ENCODE measurements around the gene MPP7.
"Not testable (repeated sequence)": the region's sequence is repeated elsewhere in the genome, so short reads cannot be mapped to it uniquely, and the experiment has no call there.

MPP7 gene

GRCh38 chr10:28302638-28303488 is at the start of gene MPP7:
TSS of gene MPP7 (minus strand) at chr10:28303064. CDS start at chr10:28238604, 64,460 bp downstream.
- DNase-seq (ENCODE audit: extremely low read depth in 1 of 2, low read depth in 1 of 2), result peak; percentile 84 to 93

- no peak for DNase-seq (ENCODE audit: extremely low read depth in 1 of 2, low read depth in 1 of 2)
These were observed 47.0 kb upstream of the MPP7 start for GRCh38 chr10:28349892-28350291.

DNA sequence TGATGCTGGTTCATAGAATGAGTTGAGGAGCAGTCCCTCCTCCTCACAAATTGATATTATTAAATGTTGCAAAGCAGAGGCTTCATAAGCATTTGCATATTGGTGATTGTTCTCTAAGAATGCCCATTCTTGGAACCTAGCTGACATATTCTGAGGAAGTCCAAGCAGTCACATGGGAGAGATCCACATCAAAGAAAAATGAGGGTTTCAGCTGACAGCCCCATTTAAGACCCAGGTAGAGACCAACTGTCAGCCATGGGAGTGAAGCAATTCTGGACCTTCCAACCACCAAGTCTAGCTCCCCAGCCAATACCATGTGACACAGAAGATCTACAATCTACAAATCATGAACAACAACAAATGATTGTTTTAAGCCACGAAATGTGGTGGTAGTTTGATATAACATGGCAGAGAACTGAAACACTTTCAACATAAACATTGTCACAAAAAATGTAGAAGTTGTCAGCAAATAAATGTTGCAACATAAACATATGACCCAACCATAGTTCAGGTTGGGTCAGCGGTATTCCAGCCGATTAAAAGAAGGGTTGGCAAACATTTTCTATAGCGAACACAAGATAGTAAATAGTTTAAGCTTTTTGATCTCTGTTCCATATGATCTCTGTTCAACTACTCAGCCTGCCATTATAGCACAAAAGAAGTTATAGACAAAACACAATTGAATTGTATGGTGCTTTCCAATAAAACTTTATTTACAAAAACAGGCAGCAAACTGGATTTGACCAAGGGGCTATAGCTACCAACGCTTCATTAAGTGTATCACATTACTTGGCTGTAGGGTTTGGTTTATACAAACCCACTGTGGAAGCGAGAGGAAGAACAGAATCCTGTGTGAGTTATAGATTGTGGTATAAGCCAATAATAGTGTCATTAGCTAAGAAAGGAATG is 41.4 kb upstream of the MPP7 start:
- DNase-seq (ENCODE audit: extremely low read depth in 1 of 2, low read depth in 1 of 2), result no peak

DNA sequence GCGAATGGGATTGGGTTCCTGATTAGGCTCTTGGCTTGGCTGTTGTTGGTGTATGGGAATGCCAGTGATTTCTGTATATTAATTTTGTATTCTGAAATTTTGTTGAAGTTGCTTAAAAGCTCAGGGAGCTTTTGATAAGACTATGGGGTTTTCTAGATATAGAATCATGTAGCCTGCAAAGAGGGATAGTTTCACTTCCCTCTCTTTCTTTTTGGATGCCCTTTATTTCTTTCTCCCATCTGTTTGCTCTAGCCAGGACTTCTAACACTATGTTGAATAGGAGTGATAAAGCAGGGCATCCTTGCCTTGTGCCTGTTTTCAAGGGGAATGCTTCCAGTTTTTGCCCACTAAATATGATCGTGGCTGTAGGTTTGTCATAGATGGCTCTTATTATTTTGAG is 40.4 kb upstream of the MPP7 start:
- DNase-seq (ENCODE audit: extremely low read depth in 1 of 2, low read depth in 1 of 2), result no peak

- not testable (repeated sequence) for DNase-seq (ENCODE audit: extremely low read depth in 1 of 2, low read depth in 1 of 2)
These were observed 38.8 kb upstream of the MPP7 start for GRCh38 chr10:28341679-28342078.

- no peak for DNase-seq (ENCODE audit: extremely low read depth in 1 of 2, low read depth in 1 of 2)
These were observed 29.9 kb upstream of the MPP7 start for GRCh38 chr10:28332726-28333125.

GRCh38 chr10:28331841-28332240 is 29.0 kb upstream of the MPP7 start:
- DNase-seq (ENCODE audit: extremely low read depth in 1 of 2, low read depth in 1 of 2), result no peak

DNA sequence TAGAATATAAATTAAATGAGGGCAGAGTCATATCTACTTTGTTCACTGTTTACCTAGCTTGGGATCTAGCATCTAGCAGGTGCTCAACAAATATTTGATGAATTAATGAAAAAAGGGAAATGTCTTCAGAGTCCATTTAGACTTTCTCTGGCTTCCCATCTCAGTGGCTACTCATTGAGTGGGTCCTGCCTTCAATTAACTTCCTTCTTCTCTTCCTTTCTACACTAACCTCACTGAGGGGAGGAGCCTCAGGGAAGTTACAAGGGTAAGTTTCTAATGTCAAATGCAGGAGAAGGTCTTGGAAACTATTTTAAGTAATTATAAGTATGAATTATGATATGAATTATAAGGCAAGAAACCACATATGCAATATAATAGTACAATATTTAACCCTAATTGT is 28.2 kb upstream of the MPP7 start:
- no peak for DNase-seq (ENCODE audit: extremely low read depth in 1 of 2, low read depth in 1 of 2)

DNA sequence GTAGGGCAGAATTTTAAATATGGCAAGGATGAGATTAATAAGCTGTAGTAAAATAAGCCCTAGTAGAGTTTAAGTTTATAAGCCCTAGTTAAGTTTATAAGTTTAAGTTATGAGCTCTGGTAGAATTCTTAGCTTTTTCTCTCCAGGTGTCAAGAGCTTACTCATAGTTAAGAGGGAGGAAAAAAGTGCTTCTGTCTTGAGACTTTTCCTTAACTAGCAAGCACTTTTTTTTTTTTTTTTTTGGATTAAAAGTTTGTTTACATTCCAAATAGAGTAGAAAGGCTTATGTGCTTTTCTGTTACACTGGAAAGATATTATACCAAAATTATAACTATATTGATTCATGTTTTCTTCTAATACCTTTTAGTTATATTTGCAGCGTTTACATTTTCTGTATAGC is 25.5 kb upstream of the MPP7 start:
- no peak for DNase-seq (ENCODE audit: extremely low read depth in 1 of 2, low read depth in 1 of 2)

DNA sequence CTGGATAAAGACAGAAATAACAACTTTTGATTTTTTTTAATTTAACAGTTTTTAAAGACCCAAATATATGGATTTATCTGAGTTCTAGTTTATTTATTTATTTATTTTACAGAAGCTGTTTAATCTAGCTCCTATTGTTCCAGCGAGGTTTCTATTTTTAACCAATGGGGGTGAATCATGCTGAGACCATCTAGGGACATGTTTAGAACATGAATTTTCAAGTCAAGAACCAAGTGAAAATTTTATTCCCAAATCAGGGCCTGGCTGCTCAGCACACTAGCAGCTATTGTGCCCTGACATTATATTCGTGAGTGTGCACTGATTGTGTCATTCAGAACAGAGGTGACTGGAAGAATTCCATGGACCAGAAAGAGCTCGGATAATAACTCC is 24.6 kb upstream of the MPP7 start:
- DNase-seq (ENCODE audit: extremely low read depth in 1 of 2, low read depth in 1 of 2), result no peak

DNA sequence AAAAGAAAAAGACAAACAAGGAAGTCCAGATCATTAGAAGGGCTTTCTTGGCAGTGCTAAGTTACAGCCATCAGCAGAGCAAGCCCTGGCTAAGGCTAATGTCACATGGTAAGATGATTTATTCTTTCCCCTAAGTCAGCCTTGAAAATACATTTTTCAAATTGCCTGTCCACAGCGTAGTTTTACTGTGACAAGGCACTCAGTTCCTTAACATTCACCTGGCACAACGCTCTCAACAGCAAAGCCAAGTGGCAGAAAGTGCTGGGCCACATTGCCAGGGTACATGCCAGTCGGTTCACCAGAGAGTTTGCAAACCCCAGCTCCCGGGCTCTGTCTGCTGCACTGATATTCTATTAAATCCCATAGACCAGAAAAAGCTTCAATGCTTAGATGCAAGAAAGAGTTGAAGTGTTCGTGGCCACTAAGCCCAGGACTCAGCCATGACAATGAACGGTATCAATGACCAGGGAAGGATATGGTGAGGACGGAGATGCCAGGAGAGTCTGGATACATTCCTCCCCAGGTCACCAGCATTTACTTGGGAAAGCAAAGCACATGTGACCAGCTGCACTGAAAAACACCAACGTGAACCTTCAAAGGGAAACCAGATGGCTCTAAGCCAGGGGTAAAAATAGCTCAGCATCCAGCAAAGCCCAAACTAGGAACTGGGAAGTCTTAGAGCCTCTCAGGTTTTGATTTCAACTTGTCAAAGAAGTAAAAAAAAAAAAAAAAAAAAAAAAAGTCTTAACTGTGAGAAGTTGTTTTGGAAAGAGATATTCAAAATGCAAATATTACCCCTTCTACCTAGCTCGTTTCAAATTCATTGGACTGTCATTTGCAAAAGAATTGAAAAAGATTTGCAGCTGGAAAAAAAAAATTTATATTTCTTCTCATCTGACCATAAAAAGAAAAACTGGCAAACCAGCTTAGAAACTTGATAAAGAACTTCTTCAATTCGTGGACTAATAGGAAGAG is 23.9 kb upstream of the MPP7 start:
- no peak for DNase-seq (ENCODE audit: extremely low read depth in 1 of 2, low read depth in 1 of 2)

DNA sequence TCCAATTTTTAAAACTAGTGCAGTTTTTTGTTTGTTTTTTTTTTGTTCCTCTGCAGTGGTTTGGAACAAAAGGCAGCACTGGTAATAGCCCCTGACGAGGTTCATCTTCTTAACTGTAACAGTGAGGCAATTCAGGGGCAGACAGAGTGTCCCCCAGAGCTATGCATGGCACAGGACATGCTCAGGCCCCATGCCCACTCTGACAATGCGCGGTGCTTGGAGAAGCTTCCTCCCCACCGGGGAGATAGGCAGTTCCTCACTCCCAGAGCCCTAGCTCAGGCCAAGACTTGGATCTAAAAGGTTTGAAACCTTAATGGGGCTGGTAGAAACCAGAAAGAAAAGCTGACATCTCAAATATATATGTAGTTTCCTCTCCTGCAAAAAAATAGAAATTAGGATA is 17.9 kb upstream of the MPP7 start:
- DNase-seq (ENCODE audit: extremely low read depth in 1 of 2, low read depth in 1 of 2), result no peak

- no peak for DNase-seq (ENCODE audit: extremely low read depth in 1 of 2, low read depth in 1 of 2)
These were observed 17.2 kb upstream of the MPP7 start for GRCh38 chr10:28320090-28320489.

DNA sequence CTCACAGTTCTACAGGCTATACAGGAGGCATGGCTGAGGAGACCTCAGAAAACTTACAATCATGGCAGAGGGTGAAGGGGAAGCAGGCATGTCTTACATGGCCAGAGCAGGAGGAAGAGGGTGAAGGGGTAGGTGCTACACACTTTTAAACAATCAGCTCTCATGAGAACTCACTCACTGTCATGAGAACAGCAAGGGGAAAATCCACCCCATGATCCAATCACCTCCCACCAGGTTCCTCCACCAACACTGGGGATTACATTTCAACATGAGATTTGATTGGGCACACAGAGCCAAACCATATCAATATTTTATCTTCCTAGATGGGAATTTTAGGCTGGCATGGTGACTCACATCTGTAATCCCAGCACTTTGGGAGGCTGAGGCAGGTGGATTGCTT is 16.2 kb upstream of the MPP7 start:
- not testable (repeated sequence) for DNase-seq (ENCODE audit: extremely low read depth in 1 of 2, low read depth in 1 of 2)

DNA sequence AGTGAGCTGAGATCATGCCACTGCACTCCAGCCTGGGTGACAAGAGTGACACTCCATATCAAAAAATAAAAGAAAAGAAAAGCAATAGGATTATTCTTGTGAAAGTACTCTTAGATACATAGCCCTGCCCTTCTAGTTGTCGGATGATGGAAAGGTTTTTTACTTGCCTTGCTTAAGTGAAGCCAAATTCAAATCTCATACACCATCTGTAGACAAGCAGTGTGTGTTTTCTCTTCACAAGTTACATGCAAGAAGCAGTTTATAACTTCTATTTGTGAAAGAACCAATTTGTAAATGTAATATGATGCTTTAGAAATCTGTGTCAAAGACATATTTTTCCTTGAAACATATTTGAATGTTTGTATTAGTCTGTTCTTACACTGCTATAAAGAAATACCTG is 15.8 kb upstream of the MPP7 start:
- DNase-seq (ENCODE audit: extremely low read depth in 1 of 2, low read depth in 1 of 2), result no peak

GRCh38 chr10:28317760-28318159 is 14.9 kb upstream of the MPP7 start:
- no peak for DNase-seq (ENCODE audit: extremely low read depth in 1 of 2, low read depth in 1 of 2)

DNA sequence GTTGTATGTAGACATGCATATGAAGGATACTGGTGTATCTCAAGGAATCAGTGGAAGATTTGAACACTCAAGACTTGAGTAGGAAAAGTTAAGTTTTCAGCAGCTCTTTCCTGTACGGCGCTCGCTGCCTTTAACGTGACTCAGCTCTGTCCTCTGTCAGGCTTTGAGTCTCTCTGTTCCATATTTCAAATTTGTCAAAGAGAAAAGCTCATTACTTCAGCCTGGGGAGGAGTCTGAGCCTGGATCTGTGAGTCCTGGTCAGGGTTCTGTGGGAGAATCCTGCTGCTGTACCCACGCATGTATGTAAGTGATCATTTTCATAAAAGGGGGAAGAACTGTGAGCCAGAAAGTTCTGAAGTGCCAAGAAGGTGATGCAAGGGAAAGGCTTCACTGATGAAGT is 13.8 kb upstream of the MPP7 start:
- no peak for DNase-seq (ENCODE audit: extremely low read depth in 1 of 2, low read depth in 1 of 2)

GRCh38 chr10:28315140-28315539 is 12.3 kb upstream of the MPP7 start:
- no peak for DNase-seq (ENCODE audit: extremely low read depth in 1 of 2, low read depth in 1 of 2)

- DNase-seq (ENCODE audit: extremely low read depth in 1 of 2, low read depth in 1 of 2), result no peak
These were observed 11.3 kb upstream of the MPP7 start for GRCh38 chr10:28314211-28314610.

DNA sequence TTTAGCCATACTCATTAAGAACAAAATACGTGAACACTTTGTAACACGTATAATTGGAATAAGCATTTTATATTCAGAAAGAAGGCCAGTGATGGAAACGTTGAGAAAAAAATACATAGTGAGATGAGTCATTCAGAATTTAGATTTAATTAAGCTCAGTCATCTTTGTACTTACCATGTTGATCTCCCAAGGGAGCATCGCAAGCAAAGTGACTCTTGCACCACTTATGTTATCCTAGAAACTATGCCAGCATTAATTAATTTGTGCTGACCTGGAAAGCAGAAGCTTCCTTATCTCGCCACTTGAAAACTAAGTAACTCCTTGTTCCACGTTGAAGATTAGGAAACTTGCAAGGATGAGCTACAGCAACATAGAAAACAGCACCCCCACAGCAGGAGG is 9.7 kb upstream of the MPP7 start:
- DNase-seq (ENCODE audit: extremely low read depth in 1 of 2, low read depth in 1 of 2), result no peak

- DNase-seq (ENCODE audit: extremely low read depth in 1 of 2, low read depth in 1 of 2), result no peak
These were observed 8.2 kb upstream of the MPP7 start for GRCh38 chr10:28311104-28311503.
